ENCODE measurements around the gene PIK3R6.
"Not testable (repeated sequence)": the region's sequence is repeated elsewhere in the genome, so short reads cannot be mapped to it uniquely, and the experiment has no call there.

PIK3R6 gene

DNA sequence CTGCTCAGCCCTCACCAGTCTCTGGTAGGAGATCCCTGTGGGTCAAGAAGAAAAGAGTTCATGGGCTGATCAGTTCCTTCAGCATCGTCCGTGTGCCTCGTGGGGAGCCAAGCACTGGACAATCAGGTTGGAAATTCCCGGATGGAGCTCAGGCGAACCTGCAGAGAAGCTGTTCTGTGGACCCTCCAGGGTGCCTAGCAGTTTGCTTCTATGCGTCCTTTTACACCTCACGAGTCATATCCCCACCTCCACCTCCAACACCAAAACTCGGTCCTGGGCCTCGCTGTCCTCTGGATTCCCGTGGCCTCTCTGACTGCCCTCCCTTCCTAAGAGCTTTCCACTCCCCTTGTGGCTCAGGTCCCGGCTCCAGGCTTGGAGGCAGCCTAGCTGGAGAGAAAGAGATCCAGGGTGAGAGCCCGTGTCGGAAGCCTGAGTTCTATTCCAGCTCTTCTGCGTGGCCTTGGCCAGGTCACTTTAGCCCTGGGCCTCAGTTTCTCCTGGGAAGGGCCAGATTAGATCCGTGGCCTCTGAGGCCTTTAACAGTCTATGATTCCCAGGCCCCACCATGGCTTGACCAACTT is 26.2 kb upstream of the PIK3R6 start:
- DNase-seq = no peak

DNA sequence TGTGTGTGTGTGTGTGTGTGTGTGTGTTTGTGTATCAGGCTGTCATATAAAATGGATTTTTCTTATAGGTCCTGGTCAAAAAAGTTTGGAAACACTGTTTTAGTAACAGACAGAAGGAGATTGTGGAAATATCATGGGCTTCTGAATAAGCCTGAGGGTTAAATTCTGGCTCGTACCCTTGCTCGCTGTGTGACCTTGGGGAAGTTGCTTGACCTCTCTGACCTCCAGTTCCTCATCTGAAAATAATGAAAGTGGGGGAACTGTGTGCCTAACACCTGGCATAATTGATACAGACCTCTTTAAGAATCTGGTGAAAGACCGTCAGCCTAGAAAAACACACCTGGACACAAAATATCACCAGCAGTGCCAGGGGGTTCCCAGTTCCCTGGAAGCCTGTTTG is 25.6 kb upstream of the PIK3R6 start:
- DNase-seq = no peak

DNA sequence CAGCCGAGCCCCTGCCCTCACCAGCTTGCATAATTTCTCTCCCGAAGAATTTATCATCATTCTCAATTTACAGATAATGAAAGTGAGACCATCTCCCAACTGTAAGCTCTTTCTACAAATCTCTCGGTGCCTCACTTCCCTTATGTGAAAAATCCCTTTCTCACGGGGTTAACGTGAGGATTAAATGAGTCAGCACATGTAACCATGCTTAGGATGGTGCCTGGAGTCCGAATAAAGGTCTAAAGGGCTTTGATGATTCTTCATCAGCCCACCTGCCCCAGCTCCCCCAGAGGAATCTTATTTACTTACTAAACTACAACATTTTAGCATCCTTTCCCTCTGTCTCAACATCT is 24.8 kb upstream of the PIK3R6 start:
- DNase-seq = no peak

DNA sequence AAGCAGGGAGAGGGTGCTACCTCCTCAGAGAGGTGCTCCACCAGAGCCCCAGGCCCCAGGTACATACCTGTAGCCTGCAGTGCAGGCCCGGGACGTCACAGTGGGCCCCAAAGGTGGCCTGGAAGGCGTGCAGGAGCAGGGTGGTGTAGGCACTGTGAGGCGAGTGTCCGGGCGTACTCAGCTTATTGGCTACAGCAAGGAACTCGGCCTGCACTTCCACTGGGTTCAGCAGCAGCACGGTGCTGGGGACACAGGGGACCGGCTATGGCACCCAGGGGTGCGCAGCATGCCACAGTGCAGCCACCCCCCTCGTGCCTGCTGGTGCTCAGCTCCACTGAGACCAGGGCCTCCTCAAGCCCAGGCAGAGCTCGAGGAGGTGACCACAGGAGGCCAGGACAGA is 23.2 kb upstream of the PIK3R6 start:
- DNase-seq = no peak

DNA sequence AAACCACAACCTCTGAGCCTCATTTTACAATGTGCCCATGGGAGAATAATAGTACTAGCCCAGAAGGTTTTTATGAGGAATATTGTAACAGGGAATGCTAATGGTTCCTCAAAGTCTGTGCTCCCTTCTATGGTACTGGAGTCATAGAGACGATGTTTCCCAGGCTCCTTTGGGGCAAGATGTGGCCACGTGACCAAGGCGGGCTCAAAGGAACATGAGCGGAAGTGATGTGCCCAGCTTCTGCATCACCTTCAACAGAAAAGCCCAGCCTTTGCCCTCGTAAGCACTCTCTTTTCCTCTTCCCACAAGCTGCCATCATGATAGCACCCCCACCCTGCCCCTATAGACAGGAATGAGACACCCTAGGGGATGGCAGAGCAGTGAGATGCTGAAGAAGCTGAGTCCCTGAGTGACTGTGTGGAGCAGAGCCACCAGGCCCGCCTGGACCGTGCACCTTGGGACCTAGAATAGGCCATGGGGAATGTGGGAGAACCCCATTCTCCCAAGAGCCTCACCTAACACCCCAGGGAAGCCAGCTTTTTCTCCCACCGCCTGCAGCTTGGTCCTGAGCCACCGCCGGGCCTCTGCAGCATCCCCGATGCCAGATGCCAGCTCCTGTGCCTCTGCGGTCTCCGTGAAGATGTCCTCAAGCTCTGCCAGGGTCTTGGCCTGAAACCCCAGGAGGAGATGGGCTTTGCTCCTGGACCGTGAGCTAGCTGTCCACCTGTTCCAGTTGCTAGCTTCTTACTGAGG is 22.2 kb upstream of the PIK3R6 start:
- no peak for DNase-seq

DNA sequence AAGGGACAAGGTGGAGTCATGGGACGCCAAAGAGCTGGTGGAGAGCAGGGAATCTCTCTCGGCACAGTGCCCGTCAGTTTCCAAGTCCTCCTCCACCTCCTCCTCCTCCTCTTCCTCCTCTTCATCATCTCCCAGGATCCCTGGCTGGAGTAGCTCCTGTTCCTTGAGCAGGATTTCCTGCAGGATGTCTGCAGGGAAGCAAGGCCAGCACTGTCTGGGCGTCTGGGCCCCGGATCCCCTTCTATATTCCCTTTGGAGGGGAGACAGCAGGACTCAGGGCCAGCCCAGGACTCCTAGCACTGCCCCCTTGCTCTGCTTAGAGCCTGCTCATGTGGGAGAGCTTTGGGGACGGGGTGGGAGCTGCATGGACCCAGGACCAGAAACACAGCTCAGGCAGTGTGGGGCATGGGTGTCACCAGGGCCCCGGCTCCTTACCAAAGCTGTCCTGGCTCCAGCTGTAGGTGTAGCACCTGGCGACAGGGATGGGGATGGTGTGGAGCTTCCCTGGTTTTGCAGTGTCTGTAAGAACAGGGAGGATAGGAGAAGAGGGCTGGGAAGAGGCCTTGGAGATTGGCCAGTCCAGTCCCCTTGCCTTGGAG is 21.3 kb upstream of the PIK3R6 start:
- DNase-seq = no peak

DNA sequence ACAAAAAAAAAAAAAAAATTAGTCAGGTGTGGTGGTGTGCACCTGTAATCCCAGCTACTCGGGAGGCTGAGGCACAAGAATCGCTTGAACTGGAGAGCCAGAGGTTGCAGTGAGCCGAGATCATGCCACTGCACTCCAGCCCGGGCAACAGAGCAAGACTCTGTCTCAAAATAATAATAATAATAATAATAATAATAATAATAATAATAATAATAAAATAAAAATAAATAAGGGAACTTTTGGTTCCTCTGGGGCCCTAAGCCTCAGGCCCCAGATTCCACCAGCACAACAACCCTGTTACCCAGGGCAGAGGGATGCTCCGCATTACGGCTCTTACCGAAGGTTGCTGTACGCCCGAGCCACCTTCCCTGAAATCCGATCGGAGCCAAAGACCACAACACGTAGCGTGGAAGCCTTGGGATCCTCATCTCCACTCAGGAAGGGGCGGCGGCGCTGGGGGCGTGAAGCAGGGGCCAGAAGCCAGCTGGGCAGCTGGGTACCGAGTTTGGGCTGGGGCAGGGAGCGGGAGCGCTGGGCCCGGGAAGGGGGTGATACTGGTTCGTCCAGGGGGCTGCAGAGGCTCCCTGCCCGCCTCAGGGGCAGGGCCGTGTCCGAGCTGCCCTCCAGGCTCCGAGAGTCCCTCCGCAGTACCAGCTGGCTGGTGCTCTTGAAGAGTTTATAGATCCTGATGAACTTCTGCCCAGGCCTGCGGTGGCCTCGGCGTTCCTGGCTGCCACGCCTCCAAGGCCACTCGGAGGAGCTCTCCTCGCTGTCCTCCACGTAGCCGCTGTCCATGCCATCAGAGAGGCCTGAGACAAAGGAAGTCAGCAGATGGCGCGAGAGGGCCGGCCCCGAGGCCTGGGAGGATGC is 20.6 kb upstream of the PIK3R6 start:
- DNase-seq = no peak

DNA sequence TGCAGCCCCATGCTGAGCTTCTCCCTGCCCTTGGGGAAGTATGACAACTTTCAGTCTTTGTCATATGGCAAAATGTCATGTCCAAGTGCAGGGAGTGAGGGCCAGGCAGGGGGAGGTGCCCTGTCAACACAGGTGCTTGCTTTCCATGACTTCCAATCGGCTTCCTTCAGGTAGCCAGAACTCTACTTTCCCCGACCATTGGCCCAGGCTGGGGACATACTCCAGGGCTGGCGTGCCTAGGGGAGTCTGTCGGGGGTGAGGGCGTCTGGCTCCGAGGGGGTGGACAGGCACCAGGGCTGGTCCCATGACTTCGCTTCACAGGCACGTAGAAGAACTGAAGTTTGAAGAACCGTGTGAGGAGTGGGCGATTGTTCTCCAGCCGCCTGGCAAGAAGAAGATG is 19.8 kb upstream of the PIK3R6 start:
- DNase-seq = no peak

DNA sequence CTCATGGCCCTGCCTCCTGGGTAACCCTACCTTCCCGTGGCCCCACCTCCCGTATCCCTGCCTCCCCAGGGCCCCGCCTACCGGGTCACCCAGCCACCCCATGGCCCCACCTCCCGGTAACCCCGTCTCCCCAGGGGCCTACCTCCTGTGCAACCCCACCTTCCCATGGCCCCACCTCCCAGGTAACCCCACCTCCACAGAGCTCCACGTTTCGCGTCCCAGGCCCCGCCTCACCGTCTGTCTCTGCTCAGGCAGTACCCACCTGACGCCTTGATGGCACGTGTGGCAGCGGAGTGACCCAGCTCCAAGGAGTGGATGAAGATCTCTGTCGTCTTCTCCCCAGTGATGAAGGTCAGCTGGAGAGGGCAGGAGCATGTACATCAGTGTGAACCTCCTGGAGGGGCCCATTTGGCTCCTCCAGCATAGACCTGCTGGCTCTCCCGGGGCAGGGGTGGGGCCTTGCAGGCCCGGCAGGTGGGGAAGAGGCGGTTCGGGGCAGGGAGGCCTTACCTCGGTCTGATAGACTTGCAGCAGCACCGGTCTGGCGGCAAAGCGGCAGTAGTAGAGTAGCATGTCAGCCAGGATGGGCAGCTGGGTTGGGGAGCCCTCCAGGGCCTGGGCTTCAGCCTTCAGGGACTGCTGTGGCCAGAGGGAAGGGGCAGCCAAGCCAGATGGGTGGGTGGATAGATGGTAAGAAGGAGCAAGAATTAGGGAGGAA is 18.7 kb upstream of the PIK3R6 start:
- no peak for DNase-seq

DNA sequence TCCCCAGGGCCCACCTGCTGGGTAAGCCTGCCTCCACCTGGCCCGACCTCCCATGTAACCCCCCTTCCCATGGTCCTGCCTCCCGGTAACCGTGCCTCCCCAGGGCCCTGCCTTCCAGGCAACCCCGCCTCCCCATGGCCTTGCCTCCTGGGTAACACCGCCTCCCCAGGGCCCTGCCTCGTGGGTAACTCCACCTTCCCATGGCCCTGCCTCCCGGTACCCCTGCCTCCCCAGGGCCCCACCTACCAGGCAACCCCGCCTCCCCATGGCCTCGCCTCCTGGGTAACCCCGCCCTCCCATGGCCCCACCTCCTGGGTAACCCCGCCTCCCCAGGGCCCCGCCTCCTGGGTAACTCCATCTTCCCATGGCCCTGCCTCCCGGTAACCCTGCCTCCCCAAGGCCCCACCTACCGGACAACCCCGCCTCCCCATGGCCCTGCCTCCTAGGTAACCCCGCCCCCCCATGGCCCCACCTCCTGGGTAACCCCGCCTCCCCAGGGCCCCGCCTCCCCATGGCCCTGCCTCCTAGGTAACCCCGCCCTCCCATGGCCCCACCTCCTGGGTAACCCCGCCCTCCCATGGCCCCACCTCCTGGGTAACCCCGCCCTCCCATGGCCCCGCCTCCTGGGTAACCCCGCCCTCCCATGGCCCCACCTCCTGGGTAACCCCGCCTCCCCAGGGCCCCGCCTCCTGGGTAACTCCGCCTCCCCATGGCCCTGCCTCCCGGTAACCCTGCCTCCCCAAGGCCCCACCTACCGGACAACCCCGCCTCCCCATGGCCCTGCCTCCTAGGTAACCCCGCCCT is 17.9 kb upstream of the PIK3R6 start:
- not testable (repeated sequence) for DNase-seq

DNA sequence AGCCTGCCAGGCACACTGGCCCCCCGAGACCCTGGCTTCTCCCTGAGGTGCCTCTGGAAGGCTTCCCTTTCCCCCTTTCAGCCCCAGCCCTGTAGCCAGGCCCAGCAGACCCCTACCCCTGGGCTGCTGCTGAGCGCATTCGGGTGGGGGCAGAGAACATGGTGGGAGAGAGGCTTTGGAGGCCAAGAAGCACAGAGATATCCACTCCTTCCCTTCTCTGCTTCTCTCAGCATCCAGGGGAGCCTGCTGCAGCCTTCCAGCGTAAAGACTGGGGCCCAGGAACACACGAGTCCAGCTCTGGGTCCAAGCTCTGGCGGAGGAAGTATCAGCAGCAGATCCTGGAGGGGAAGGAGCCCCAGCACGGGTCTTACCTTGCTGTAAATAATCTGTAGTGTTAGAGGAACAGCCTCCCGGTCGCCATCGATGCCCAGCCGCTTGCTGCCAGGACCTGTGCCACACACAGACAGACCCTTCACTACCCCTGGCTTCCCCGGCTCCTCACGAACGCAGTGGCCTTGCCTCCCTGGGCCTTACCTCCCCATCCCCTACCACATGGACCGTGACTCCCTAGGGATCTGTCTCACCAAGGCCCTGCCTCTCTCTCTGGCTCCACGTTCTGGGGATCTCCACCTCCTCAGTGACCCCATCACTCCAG is 17.0 kb upstream of the PIK3R6 start:
- no peak for DNase-seq

DNA sequence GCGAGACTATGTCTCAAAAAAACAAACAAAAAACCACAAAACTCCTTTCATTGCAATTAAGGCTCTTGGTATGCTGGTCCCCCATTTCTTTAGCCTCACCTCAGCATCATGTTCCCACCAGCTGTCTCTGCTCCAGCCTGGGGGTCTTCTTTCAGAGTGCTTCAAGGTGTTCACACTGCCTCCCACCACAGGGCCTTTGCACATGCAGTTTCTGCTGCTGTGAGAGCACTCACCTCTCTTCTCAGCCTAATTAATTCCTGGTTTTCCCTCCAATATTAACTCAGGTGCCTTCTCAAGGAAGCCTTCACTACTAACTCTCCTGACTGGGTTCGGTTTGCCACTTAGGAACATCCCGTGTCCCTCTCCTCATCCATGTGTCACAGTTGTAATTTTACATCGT is 15.9 kb upstream of the PIK3R6 start:
- no peak for DNase-seq

DNA sequence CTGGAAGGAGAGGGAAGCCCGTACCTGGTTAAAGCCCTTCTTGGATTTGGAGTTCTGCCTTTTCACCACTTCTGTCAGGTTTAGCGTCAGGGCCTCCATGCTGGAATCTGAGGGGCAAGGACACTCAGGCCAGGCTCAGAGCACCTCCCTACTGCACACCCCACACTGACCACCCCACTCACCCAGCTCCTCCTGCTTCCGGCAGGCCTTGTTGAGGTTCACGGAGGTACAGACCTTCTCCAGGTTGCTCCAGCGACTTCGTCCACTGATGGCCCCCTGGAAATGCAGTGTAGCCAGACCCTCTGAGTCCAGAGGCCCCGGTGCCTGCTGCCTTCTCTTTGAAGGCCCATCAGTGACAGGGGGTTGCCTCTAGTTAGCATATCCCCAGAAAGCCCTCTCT is 14.1 kb upstream of the PIK3R6 start:
- DNase-seq = no peak

DNA sequence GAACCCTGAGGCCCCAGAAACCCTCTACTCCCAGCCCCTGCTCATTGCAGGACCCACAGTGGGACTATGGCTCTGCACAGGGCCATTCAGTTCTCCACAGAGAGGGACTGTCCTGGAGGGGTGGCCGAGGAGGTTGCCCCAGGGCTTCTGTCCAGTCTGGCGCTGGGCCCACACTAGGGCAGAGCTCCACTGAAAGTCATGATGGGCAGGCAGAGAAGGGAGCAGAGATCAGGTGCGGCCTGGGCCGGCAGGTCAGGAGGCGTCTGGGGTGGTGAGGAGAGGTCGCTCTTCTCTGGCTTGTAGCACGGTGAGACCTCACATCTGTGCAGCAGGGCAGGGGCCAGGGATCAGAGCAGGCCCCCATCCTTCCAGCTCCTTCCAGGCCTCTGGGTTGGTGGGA is 13.0 kb upstream of the PIK3R6 start:
- DNase-seq = no peak

DNA sequence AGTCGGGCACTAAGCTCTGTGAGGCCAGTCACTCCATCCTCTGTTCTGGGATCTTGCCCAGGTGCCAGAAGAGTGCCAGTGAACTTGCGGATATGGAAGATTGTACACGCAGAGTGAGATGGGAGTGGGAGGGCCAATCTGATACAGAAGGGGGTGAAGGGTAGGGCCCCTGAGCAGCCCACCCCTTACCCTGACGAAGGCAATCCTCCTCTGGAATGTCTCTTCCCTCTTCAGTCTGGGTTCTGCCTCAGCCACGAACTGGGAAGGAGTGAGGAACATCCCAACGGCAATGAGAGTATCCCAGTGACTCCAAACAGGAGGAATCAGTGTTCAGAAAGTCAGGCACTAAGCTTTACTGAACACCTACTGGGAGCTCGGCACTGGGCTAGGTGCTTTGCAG is 11.9 kb upstream of the PIK3R6 start:
- DNase-seq = no peak

DNA sequence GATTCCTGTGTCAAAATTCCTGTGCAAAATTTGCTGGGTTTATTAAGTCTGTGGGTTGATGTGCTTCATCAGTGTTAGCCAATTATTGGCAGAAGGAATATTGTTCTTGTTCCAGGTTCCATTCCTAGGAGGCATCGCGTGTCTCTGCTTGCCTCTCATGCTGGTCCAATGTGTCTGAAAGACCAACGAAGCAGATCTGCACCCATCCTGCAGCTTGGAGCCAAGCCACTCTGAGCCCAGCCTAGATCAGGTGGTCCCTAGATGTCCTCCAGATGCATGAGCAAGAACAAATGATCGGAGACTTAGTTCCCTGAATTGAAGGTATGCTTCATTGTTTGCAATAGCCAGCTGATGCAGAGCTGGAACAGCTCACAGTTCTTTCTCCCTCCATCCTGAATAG is 10.5 kb upstream of the PIK3R6 start:
- no peak for DNase-seq

DNA sequence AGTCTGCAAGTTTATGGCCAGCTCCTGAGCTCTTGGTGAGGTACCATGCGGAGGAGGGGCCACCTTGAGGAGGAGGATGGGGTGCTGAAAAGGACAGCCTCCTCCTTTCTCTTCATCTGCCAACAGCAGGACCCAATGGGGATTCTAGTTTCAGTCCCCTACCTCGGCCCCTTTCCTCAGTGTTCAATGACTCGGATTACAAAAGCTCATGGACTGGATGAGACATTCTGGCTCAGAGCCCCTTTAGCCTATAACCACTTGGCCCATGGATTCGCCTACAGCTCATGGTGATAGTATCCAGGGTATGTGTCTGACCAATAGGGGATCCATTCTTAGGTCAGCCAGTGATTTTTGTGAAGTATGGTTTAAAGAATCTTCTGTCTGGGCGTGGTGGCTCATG is 8.5 kb upstream of the PIK3R6 start:
- DNase-seq = no peak

DNA sequence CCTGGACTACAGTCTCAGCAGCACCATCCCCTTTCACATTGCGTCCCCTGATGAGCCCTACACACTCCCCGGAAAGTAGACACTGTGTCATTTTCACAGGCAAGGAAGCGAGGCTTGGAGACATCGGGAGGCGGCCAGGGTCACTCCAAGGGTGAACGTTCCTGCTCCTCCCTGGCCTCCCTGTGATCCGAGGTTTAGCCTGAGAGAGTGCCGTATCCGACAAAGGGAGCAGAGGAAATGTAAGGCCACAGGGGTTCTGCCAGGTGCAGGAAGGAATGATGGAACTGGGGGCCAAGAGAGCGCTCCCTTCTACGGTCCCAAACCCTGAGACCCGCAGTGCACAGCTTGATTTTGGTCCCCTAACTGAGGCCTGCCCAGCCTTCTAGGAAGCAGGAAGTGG is 8.0 kb upstream of the PIK3R6 start:
- no peak for DNase-seq

DNA sequence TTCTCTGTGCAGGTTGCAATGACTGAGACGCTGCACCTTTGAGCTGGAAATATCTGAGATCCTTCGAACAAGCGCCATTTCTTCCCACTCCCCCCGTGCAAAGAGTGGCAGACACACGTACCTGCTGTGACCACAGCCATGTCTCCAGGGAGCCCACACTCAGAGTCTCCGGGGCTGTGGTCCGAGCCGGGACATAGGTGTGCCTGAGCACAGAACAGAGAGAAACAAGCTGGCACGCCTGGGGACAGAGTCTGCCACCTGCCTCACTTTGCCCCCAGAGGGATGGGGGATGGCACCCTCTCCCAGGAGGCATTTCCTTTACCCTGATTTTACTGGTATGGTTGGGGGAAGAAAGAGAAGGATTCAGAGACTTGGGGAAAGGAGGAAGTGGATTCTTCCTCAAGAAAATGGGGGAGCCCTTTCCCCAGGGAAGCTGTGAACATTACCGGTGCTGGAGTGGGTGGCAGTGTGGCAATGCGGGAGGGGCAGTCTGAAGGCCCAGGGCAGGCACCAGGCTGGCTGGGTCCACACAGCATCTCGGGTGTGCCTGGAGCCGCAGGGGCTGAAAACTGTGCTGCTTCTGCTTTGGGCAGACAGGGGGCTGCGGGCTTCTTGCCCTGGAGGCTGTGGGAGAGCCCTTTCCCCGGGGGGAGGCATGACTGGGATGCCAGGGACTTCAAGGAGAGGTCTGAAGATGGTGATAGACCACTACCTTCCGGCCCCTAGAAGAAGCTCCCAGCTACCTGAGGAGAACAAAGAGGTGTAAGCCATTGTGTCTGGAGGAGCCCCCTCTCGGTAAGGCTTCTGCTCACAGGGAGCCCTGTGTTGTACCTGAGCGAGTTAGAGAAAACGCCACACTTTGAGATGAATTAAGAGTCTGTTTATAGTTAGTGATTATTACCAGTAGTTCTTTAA is 6.6 kb upstream of the PIK3R6 start:
- DNase-seq = no peak

DNA sequence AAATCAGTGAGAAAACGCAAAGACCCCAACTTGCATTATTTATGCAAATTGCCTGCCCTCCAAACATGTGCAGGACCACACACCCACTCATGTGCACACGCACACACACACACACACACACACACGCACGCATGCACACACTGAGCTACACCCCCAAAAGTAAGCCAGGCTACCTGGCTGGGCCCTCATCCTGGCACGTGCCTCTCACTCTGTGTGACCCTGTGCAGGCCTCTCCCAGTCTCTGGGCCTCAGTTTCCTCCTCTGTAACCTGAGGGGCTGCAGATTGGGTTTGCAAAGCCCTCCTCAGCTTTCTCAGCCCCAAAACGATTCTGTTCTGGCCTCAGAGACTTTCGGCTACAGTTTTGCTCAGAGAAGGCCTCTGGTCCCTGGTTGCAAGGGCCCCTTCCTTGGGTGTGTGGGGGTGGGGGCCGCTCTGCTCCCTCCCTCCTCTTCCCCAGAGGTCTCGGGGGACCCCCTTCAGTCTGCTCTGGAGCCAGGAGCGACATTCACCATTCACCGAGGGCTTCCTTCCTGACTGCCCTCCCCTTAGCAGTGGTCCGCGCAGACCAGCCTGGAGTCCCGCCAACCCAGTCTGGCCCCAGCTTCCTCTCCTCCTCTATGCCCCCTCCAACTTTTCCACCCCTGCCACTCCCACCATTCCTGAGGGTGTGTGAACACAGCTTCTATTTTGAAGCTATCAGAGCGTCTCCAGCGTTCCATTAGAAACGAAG is 5.4 kb upstream of the PIK3R6 start:
- no peak for DNase-seq
